Trophoblast cell (in vitro differentiated cells and primary cell): Measurements from ENCODE around the gene TMEM26.

ENCODE experiments used
- DNase-seq, 2 donors: peaks; one replicate each; pipeline ENCODE4 v3.0.0-alpha.2; 2016
- H2AFZ ChIP-seq: 2 replicates; pipeline ENCODE4 v1.6.1; 2013; ENCODE audit warnings: low read length, moderate library complexity, mild to moderate bottlenecking; ENCODE audit not compliant: insufficient read depth, poor library complexity
- H2AK5ac ChIP-seq: 2 replicates; pipeline ENCODE4 v1.6.1; 2013; ENCODE audit warnings: mild to moderate bottlenecking, low read length
- H2BK120ac ChIP-seq: 2 replicates; pipeline ENCODE4 v1.6.1; 2013; ENCODE audit warnings: low read length, mild to moderate bottlenecking, moderate library complexity; ENCODE audit not compliant: insufficient read depth, poor library complexity
- H2BK12ac ChIP-seq: 2 replicates; pipeline ENCODE4 v1.6.1; 2013; ENCODE audit warnings: mild to moderate bottlenecking, low read length, moderate library complexity
- H2BK5ac ChIP-seq: 2 replicates; pipeline ENCODE4 v1.6.1; 2013; ENCODE audit warnings: low read length, low read depth, moderate library complexity, mild to moderate bottlenecking; ENCODE audit not compliant: poor library complexity
- H3K14ac ChIP-seq: 2 replicates; pipeline ENCODE4 v1.6.1; 2013; ENCODE audit warnings: mild to moderate bottlenecking, low read length
- H3K18ac ChIP-seq: 2 replicates; pipeline ENCODE4 v1.6.1; 2013; ENCODE audit warnings: mild to moderate bottlenecking, low read length
- H3K23ac ChIP-seq: 2 replicates; pipeline ENCODE4 v1.6.1; 2013; ENCODE audit warnings: low read length
- H3K27ac ChIP-seq: 2 replicates; pipeline ENCODE4 v1.5.1; 2013; ENCODE audit warnings: low read depth, mild to moderate bottlenecking, inconsistent platforms, low read length, moderate library complexity
- H3K27me3 ChIP-seq: 2 replicates; pipeline ENCODE4 v1.6.1; 2013; ENCODE audit warnings: inconsistent platforms, mild to moderate bottlenecking, low read length, moderate library complexity; ENCODE audit not compliant: insufficient read depth
- H3K36me3 ChIP-seq, 2 experiments: 1 replicate in 1 of 2; 2 replicates in 1 of 2; pipeline ENCODE4 v1.6.1; 2013; ENCODE audit warnings: low read length in 2 of 2, mild to moderate bottlenecking in 2 of 2, moderate library complexity in 1 of 2; ENCODE audit not compliant: insufficient read depth in 2 of 2, control insufficient read depth in 1 of 2
- H3K4ac ChIP-seq: 2 replicates; pipeline ENCODE4 v1.6.1; 2013; ENCODE audit warnings: low read depth, mild to moderate bottlenecking, low read length, moderate library complexity
- H3K4me1 ChIP-seq, 2 experiments: 1 replicate in 1 of 2; 2 replicates in 1 of 2; pipeline ENCODE4 v1.6.1; 2013; ENCODE audit warnings: low read length in 2 of 2, mild to moderate bottlenecking in 2 of 2, moderate library complexity in 1 of 2; ENCODE audit not compliant: insufficient read depth in 2 of 2, control insufficient read depth in 1 of 2
- H3K4me2 ChIP-seq: 2 replicates; pipeline ENCODE4 v1.6.1; 2013; ENCODE audit warnings: inconsistent platforms, mild to moderate bottlenecking, low read length, moderate library complexity
- H3K4me3 ChIP-seq: 2 replicates; pipeline ENCODE4 v1.5.1; 2013; ENCODE audit warnings: mild to moderate bottlenecking, low read depth, low read length, inconsistent platforms
- H3K79me1 ChIP-seq: one replicate; pipeline ENCODE4 v1.6.1; 2013; ENCODE audit warnings: low read length
- H3K79me2 ChIP-seq: 2 replicates; pipeline ENCODE4 v1.6.1; 2013; ENCODE audit warnings: low read length, mild to moderate bottlenecking; ENCODE audit not compliant: control insufficient read depth, insufficient read depth, poor library complexity
- H3K9ac ChIP-seq: 2 replicates; pipeline ENCODE4 v1.6.1; 2013; ENCODE audit warnings: mild to moderate bottlenecking, low read length
- H3K9me3 ChIP-seq: 2 replicates; pipeline ENCODE4 v1.6.1; 2013; ENCODE audit warnings: low read depth, mild to moderate bottlenecking, control low read depth, inconsistent platforms, low read length; ENCODE audit not compliant: insufficient read depth
- H4K12ac ChIP-seq: 2 replicates; pipeline ENCODE4 v1.6.1; 2013; ENCODE audit warnings: low read depth, mild to moderate bottlenecking, low read length, moderate library complexity
- H4K8ac ChIP-seq: 2 replicates; pipeline ENCODE4 v1.6.1; 2013; ENCODE audit warnings: low read depth, mild to moderate bottlenecking, low read length, moderate library complexity
- H4K91ac ChIP-seq: one replicate; pipeline ENCODE4 v1.6.1; 2013; ENCODE audit warnings: low read depth, mild to moderate bottlenecking, low read length, moderate library complexity
- WGBS: extraction: QIAGEN DNeasy Blood & Tissue Kit; methylation state at CpG from one replicate; pipeline ENCODE4 v1.1.7; 2013; ENCODE audit warnings: missing lambda C conversion rate; ENCODE audit not compliant: insufficient read length, insufficient coverage; ENCODE audit errors: extremely low coverage; 5-methylcytosine and 5-hydroxymethylcytosine counted together

TMEM26 gene

DNA sequence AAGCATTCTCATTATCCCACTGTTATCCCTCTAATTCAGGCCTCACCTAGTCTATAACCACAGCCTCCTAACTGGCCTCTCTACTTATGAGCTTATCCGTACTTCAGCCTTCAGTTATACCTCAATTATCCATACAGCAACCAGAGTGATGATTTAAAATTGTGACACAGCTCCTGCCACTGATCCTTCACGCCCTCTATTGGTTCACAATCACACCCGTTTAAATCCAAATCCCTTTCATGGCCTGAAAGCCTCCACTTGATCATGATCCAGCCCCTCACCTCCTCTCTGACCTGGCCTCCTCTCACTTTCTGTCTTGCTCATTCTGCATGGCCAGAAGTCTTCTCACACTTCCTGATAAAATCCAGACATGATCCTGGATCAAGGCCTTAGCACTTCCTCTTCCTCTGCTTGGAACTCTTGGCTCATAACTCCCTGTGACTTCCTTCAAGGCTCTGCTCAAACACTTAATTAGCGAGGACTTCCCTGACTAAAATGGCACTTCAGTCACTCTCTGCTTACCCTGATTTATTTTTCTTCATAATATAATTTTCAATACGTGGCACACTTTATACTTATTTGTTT lies 19.0 kb upstream of the TMEM26 start:
- Histone ChIP-seq H3K27me3 (no peaks in the 10 kb centered on the region), H3K4me2 (no peak overlapping the region), H3K23ac (no peak overlapping the region), H3K36me3 (no peaks in the 10 kb centered on the region), H4K12ac (no peak overlapping the region), H4K91ac (no peak overlapping the region), H3K4me3 (no peak overlapping the region), H3K4ac (no peak overlapping the region), H3K18ac (no peak overlapping the region), H3K9ac (no peak overlapping the region), H2BK5ac (no peak overlapping the region), H3K9me3 (no peaks in the 10 kb centered on the region), H2BK12ac (no peak overlapping the region), H2AK5ac (no peak overlapping the region), H3K79me1 (no peaks in the 10 kb centered on the region), H3K27ac (no peak overlapping the region), H3K14ac (no peak overlapping the region), H2AFZ (no peak overlapping the region), H4K8ac (no peak overlapping the region), H3K4me1 (no peaks in the 10 kb centered on the region), H2BK120ac (no peak overlapping the region), H3K79me2 (no peaks in the 10 kb centered on the region)
- no peak for DNase-seq
- no CpG with 5 or more reads among the region's 5 CpGs for WGBS

DNA sequence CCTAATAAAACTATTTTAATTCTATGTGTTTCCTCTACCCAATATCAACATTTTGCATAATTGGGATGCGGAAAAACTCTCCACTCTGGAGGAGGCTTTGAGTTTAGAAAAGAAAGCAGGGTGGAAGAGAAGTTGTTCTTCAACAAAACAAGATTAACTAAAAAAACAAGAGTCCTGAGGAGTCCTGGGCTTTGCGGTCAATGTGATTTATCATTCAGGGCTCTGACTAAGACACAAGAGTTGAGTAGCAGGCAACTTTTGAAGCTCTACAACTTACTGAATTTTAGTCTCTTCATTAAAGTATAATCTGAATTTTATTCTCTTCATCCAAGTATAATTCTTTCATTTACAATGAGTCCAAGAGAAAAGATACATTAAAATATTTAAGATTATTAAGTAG lies 18.3 kb upstream of the TMEM26 start:
- H3K9ac ChIP-seq, result no peak overlapping the region
- no peak overlapping the region for H3K4ac ChIP-seq
- DNase-seq, result no peak
- H3K18ac ChIP-seq, result no peak overlapping the region
- H3K9me3 ChIP-seq, result no peaks in the 10 kb centered on the region
- no peak overlapping the region for H2AK5ac ChIP-seq
- no peak overlapping the region for H4K12ac ChIP-seq
- no peak overlapping the region for H2BK5ac ChIP-seq
- H3K79me1 ChIP-seq, result no peaks in the 10 kb centered on the region
- no peak overlapping the region for H3K14ac ChIP-seq
- H3K27ac ChIP-seq, result no peak overlapping the region
- H3K23ac ChIP-seq, result no peak overlapping the region
- no CpG with 5 or more reads among the region's 2 CpGs for WGBS
- no peak overlapping the region for H3K4me2 ChIP-seq
- no peak overlapping the region for H4K8ac ChIP-seq
- H4K91ac ChIP-seq, result no peak overlapping the region
- H3K79me2 ChIP-seq, result no peaks in the 10 kb centered on the region
- no peak overlapping the region for H2BK12ac ChIP-seq
- no peaks in the 10 kb centered on the region for H3K27me3 ChIP-seq
- H3K4me3 ChIP-seq, result no peak overlapping the region
- H3K36me3 ChIP-seq, result no peaks in the 10 kb centered on the region
- no peak overlapping the region for H2AFZ ChIP-seq
- no peak overlapping the region for H2BK120ac ChIP-seq
- no peaks in the 10 kb centered on the region for H3K4me1 ChIP-seq

DNA sequence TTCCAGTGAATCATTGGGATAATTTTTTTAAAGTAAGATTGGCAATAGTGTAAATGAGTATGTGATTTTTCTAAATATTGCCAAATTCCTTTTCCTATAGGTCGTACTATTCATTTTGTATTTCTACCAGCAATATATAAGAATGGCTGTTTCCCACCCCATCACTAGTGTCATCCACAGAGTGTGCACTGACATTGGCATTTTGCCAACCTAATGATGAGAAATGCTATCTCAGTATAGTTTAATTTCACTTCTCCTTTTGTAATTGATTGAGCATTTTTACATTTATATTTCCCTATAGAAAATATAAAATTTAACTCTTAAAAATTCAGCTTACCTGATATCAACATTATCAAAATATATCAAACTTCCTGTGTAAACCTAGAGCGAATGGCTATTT lies 17.6 kb upstream of the TMEM26 start:
- H4K8ac ChIP-seq, result no peak overlapping the region
- H3K27me3 ChIP-seq, result no peaks in the 10 kb centered on the region
- H4K12ac ChIP-seq, result no peak overlapping the region
- H3K14ac ChIP-seq, result no peak overlapping the region
- no peak overlapping the region for H2BK5ac ChIP-seq
- no peak overlapping the region for H3K4me3 ChIP-seq
- H2AK5ac ChIP-seq, result no peak overlapping the region
- H2BK12ac ChIP-seq, result no peak overlapping the region
- H3K27ac ChIP-seq, result no peak overlapping the region
- no peak overlapping the region for H3K23ac ChIP-seq
- H2BK120ac ChIP-seq, result no peak overlapping the region
- no peak overlapping the region for H2AFZ ChIP-seq
- no peak for DNase-seq
- no peak overlapping the region for H3K18ac ChIP-seq
- no peaks in the 10 kb centered on the region for H3K36me3 ChIP-seq
- H3K4me1 ChIP-seq, result no peaks in the 10 kb centered on the region
- H3K79me2 ChIP-seq, result no peaks in the 10 kb centered on the region
- no peak overlapping the region for H4K91ac ChIP-seq
- no peaks in the 10 kb centered on the region for H3K79me1 ChIP-seq
- no peak overlapping the region for H3K4me2 ChIP-seq
- no peaks in the 10 kb centered on the region for H3K9me3 ChIP-seq
- no CpG with 5 or more reads among the region's 2 CpGs for WGBS
- H3K4ac ChIP-seq, result no peak overlapping the region
- H3K9ac ChIP-seq, result no peak overlapping the region

DNA sequence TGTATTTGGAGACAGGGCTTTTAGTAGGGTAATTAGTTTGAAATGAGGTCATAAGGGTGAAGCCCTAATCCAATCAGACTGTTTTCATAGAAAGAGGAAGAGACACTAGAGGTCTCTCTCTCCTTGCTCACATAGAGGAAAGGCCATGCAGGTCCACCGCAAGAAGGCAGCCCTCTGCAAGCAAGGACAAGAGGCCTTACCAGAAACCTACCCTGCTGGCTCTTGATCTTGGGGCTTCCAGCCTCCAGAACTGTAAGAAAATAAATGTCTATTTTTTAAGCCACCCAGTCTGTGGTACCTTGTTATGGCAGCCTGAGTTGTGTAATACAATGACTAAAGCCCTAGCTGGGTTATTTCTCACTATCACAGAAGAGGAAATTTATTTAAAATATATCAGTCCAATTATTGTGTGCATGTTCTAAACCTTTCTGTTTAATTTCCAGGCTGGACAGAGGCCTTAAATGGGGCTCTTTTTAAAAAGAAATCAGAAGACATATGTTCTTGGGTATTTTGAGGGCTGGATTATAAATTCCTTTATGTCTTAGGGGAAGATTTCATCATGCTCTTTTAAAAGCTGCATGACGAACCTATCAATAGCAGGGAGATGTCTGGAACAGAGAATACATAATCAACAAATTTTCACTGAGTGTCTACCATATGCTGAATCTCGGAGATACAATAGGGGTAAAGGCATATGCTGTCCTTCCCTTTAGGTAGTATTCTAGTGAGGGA lies 12.9 kb upstream of the TMEM26 start:
- Histone ChIP-seq H2AK5ac (no peak overlapping the region), H3K23ac (no peak overlapping the region), H3K27ac (no peak overlapping the region), H4K8ac (no peak overlapping the region), H2BK5ac (no peak overlapping the region), H3K4ac (no peak overlapping the region), H3K27me3 (no peaks in the 10 kb centered on the region), H3K18ac (no peak overlapping the region), H3K14ac (no peak overlapping the region), H3K9me3 (no peaks in the 10 kb centered on the region), H3K4me2 (no peak overlapping the region), H4K91ac (no peak overlapping the region), H3K4me1 (no peaks in the 10 kb centered on the region), H3K79me1 (no peaks in the 10 kb centered on the region), H2BK120ac (no peak overlapping the region), H4K12ac (no peak overlapping the region), H3K9ac (no peak overlapping the region), H3K79me2 (no peaks in the 10 kb centered on the region), H2BK12ac (no peak overlapping the region), H3K36me3 (no peaks in the 10 kb centered on the region), H2AFZ (no peak overlapping the region), H3K4me3 (no peak overlapping the region)
- no peak for DNase-seq
- WGBS, result no CpG with 5 or more reads among the region's 3 CpGs
